GM23338 (cell line): ENCODE measurements around the gene NTRK1.

Source experiments
- EZH2phosphoT487 ChIP-seq: fragments of 200-600 bp; sonication (generic); IDR thresholded peaks from one replicate; pipeline ENCODE4 v1.8.1; 2018; ENCODE audit warnings: antibody characterized with exemption; ENCODE audit not compliant: unreplicated experiment
- POLR2AphosphoS5 ChIP-seq: IDR thresholded peaks from 2 replicates; pipeline ENCODE4 v1.6.1; 2016; ENCODE audit warnings: antibody characterized with exemption, low read depth
- TF ChIP-seq, protein P1 (sequence below), 2 experiments: fragments of 200-600 bp in 1 of 2; sonication (generic) in 1 of 2; conservative IDR thresholded peaks; 2 replicates each; pipeline versions ENCODE4 v1.5.1 to v1.6.1; 2016 to 2017; ENCODE audit warnings: antibody characterized with exemption in 2 of 2, low read depth in 2 of 2, mild to moderate bottlenecking in 2 of 2, moderate library complexity in 1 of 2
- TF ChIP-seq, protein P2 (sequence below): IDR thresholded peaks from one replicate; pipeline ENCODE4 v1.6.1; 2018; ENCODE audit warnings: antibody characterized with exemption; ENCODE audit not compliant: unreplicated experiment

DNA sequence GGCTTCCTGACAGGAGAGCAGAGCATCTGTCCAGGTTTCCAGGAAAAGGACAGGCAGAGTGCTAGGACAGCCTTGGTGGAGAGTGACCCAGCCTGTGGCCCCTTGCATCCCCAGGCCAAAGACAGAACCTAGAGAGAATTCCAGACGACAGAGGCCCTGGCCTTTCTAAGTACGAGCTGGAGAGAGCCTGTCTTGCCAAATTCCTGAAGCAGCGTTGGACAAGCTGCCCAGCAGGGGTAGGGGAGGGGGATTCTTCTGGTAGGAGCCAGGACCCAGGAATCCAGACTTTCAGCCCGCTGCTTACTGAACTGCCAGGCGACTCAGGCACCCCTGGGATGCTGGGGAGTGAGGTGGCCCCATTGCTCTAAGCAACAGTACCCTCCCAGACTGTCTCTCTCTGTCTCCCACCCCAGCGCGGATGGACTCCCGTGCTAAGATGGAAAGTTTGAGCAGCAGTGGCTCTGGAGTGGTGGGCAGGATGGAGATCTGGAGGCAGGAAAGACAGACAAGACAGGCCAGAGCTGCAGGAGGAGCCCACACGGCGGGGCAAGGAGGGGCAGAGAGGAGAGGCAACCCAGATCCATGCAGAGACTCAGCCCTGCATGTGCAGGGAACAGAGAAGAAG lies 24.0 kb downstream of the NTRK1 start:
- TF ChIP-seq, protein P1, sequence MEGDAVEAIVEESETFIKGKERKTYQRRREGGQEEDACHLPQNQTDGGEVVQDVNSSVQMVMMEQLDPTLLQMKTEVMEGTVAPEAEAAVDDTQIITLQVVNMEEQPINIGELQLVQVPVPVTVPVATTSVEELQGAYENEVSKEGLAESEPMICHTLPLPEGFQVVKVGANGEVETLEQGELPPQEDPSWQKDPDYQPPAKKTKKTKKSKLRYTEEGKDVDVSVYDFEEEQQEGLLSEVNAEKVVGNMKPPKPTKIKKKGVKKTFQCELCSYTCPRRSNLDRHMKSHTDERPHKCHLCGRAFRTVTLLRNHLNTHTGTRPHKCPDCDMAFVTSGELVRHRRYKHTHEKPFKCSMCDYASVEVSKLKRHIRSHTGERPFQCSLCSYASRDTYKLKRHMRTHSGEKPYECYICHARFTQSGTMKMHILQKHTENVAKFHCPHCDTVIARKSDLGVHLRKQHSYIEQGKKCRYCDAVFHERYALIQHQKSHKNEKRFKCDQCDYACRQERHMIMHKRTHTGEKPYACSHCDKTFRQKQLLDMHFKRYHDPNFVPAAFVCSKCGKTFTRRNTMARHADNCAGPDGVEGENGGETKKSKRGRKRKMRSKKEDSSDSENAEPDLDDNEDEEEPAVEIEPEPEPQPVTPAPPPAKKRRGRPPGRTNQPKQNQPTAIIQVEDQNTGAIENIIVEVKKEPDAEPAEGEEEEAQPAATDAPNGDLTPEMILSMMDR (conservative IDR thresholded peaks at IDR 0.05; ENCODE audit: low read depth in 2 of 2): no peak
- TF ChIP-seq POLR2AphosphoS5: no peak
- no peak for TF ChIP-seq EZH2phosphoT487
- TF ChIP-seq, protein P2, sequence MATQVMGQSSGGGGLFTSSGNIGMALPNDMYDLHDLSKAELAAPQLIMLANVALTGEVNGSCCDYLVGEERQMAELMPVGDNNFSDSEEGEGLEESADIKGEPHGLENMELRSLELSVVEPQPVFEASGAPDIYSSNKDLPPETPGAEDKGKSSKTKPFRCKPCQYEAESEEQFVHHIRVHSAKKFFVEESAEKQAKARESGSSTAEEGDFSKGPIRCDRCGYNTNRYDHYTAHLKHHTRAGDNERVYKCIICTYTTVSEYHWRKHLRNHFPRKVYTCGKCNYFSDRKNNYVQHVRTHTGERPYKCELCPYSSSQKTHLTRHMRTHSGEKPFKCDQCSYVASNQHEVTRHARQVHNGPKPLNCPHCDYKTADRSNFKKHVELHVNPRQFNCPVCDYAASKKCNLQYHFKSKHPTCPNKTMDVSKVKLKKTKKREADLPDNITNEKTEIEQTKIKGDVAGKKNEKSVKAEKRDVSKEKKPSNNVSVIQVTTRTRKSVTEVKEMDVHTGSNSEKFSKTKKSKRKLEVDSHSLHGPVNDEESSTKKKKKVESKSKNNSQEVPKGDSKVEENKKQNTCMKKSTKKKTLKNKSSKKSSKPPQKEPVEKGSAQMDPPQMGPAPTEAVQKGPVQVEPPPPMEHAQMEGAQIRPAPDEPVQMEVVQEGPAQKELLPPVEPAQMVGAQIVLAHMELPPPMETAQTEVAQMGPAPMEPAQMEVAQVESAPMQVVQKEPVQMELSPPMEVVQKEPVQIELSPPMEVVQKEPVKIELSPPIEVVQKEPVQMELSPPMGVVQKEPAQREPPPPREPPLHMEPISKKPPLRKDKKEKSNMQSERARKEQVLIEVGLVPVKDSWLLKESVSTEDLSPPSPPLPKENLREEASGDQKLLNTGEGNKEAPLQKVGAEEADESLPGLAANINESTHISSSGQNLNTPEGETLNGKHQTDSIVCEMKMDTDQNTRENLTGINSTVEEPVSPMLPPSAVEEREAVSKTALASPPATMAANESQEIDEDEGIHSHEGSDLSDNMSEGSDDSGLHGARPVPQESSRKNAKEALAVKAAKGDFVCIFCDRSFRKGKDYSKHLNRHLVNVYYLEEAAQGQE: no peak
